ENCODE results near the gene SLC6A2.
"Not testable (repeated sequence)": the region's sequence is repeated elsewhere in the genome, so short reads cannot be mapped to it uniquely, and the experiment has no call there.

The SLC6A2 gene

GRCh38 chr16:55709801-55710200, 54.0 kb downstream of the SLC6A2 start:
- H3K4me3 ChIP-seq (ENCODE audit: low read depth, low read length): no peak overlapping the region

- no peak overlapping the region for H3K4me3 ChIP-seq (ENCODE audit: low read depth, low read length)
Measured at GRCh38 chr16:55710466-55710865, 54.7 kb downstream of the SLC6A2 start.

GRCh38 chr16:55711959-55712876, 56.4 kb downstream of the SLC6A2 start:
- H3K4me3 ChIP-seq (ENCODE audit: low read depth, low read length): no peak overlapping the region

GRCh38 chr16:55713103-55713502, 57.3 kb downstream of the SLC6A2 start:
- no peak overlapping the region for H3K4me3 ChIP-seq (ENCODE audit: low read depth, low read length)

- H3K4me3 ChIP-seq (ENCODE audit: low read depth, low read length): no peak overlapping the region
Measured at GRCh38 chr16:55717326-55717725, 61.5 kb downstream of the SLC6A2 start.

GRCh38 chr16:55725055-55725777, 69.4 kb downstream of the SLC6A2 start:
- no peak overlapping the region for H3K4me3 ChIP-seq (ENCODE audit: low read depth, low read length)

GRCh38 chr16:55728797-55729196, 73.0 kb downstream of the SLC6A2 start:
- H3K4me3 ChIP-seq (ENCODE audit: low read depth, low read length): no peak overlapping the region

GRCh38 chr16:55730115-55730514, 74.3 kb downstream of the SLC6A2 start:
- no peak overlapping the region for H3K4me3 ChIP-seq (ENCODE audit: low read depth, low read length)

- no peak overlapping the region for H3K4me3 ChIP-seq (ENCODE audit: low read depth, low read length)
Measured at GRCh38 chr16:55732496-55732895, 76.7 kb downstream of the SLC6A2 start.

- no peak overlapping the region for H3K4me3 ChIP-seq (ENCODE audit: low read depth, low read length)
Measured at GRCh38 chr16:55734665-55735064, 78.9 kb downstream of the SLC6A2 start.

- H3K4me3 ChIP-seq (ENCODE audit: low read depth, low read length): no peak overlapping the region
Measured at GRCh38 chr16:55735120-55735781, 79.5 kb downstream of the SLC6A2 start.

- H3K4me3 ChIP-seq (ENCODE audit: low read depth, low read length): no peak overlapping the region
Measured at GRCh38 chr16:55736671-55737070, 80.9 kb downstream of the SLC6A2 start.

- no peak overlapping the region for H3K4me3 ChIP-seq (ENCODE audit: low read depth, low read length)
Measured at GRCh38 chr16:55737318-55737717, 81.5 kb downstream of the SLC6A2 start.

- no peak overlapping the region for H3K4me3 ChIP-seq (ENCODE audit: low read depth, low read length)
Measured at GRCh38 chr16:55737966-55738365, 82.2 kb downstream of the SLC6A2 start.

GRCh38 chr16:55746081-55746480, 90.3 kb downstream of the SLC6A2 start:
- H3K4me3 ChIP-seq (ENCODE audit: low read depth, low read length): no peak overlapping the region

- H3K4me3 ChIP-seq (ENCODE audit: low read depth, low read length): no peak overlapping the region
Measured at GRCh38 chr16:55747785-55748184, 92.0 kb downstream of the SLC6A2 start.

GRCh38 chr16:55752465-55753144, 96.8 kb downstream of the SLC6A2 start:
- not testable (repeated sequence) for H3K4me3 ChIP-seq (ENCODE audit: low read depth, low read length)

- H3K4me3 ChIP-seq (ENCODE audit: low read depth, low read length): not testable (repeated sequence)
Measured at GRCh38 chr16:55753145-55753631, 97.4 kb downstream of the SLC6A2 start.

All from iPS-11a (cell line).